Liver (tissue), 3 donors: ENCODE data around the gene CACHD1.

Source experiments
- ATF3 ChIP-seq: IDR thresholded peaks from 2 replicates; pipeline ENCODE4 v1.6.1; 2016; ENCODE audit warnings: antibody characterized with exemption
- CTCF ChIP-seq: fragments of 150-350 bp; IDR thresholded peaks from 2 replicates; pipeline ENCODE4 v1.5.1; 2017; ENCODE audit warnings: improper control_type of control experiment, low read depth, low read length; ENCODE audit not compliant: missing input control
- GABPA ChIP-seq, 2 donors: IDR thresholded peaks in 1 of 2; conservative IDR thresholded peaks in 1 of 2; 2 replicates each; pipeline ENCODE4 v1.6.1; 2016; ENCODE audit warnings: antibody characterized with exemption in 2 of 2, mild to moderate bottlenecking in 1 of 2, moderate library complexity in 1 of 2
- HNF4G ChIP-seq: IDR thresholded peaks from 2 replicates; pipeline ENCODE4 v1.6.1; 2016; ENCODE audit warnings: antibody characterized with exemption
- JUND ChIP-seq, 2 donors: IDR thresholded peaks; 2 replicates each; pipeline ENCODE4 v1.6.1; 2016; ENCODE audit warnings: antibody characterized with exemption in 2 of 2
- MAX ChIP-seq: IDR thresholded peaks from 2 replicates; pipeline ENCODE4 v1.6.1; 2016; ENCODE audit warnings: antibody characterized with exemption
- REST ChIP-seq: IDR thresholded peaks from 2 replicates; pipeline ENCODE4 v1.6.1; 2016; ENCODE audit warnings: antibody characterized with exemption, mild to moderate bottlenecking
- YY1 ChIP-seq: IDR thresholded peaks from 2 replicates; pipeline ENCODE4 v1.6.1; 2016; ENCODE audit warnings: antibody characterized with exemption, mild to moderate bottlenecking
- donor health status: healthy.
- donor health status: healthy.

GRCh38 chr1:64474133-64474532 lies 4.2 kb downstream of the CACHD1 start:
- TF ChIP-seq CTCF, result no peak
- no peak for TF ChIP-seq ATF3
- TF ChIP-seq JUND (IDR thresholded peaks at IDR 0.05), result no peak
- no peak for TF ChIP-seq MAX
- no peak for TF ChIP-seq REST
- no peak for TF ChIP-seq YY1
- no peak for TF ChIP-seq GABPA (IDR thresholded peaks at IDR 0.05 in 1 of 2, conservative IDR thresholded peaks at IDR 0.05 in 1 of 2)
- no peak for TF ChIP-seq HNF4G
